ENCODE measurements around the gene FOXD4L3. TPM values are rescaled to one million over a fixed set of nuclear protein-coding genes. Genes with fewer than 3 reads are reported as not detected.
"Not testable (repeated sequence)": the region's sequence is repeated elsewhere in the genome, so short reads cannot be mapped to it uniquely, and the experiment has no call there.

The FOXD4L3 gene
- total RNA-seq, 1 experiment from 2014 or later: 0.96 TPM

DNA sequence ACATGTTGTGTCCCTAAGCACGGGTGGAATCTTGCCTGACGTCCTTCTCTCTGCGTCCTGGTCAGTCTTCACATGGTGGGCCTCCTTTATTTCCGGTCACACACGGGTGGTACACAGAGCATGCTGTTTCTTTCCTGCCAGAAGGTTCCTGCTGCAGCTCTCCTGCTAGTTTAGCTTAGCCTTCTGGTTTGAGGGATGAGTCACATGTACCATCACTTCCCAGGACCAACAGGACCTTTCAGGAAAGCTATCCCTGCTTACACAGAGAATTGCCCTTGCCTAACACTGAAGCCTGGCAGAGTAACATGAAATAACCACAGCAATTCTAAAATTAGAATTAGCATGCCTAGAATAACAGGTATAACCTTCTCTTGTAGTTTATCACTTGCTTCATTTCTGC lies 8.5 kb downstream of the FOXD4L3 start:
- H3K9me3 Mint-ChIP-seq (ENCODE audit: unreplicated experiment); DNase-seq (ENCODE audit: unreplicated experiment); H3K4me1 Mint-ChIP-seq (ENCODE audit: insufficient read depth, unreplicated experiment); BruUV-seq (replicated peaks); POLR2A ChIA-PET; H3K4me3 Mint-ChIP-seq (ENCODE audit: unreplicated experiment); intact Hi-C loops (cut with micrococcal nuclease); H3K27me3 Mint-ChIP-seq (ENCODE audit: insufficient read depth, unreplicated experiment); CTCF ChIA-PET; H3K27ac Mint-ChIP-seq (ENCODE audit: low read depth, unreplicated experiment); H3K36me3 Mint-ChIP-seq (ENCODE audit: insufficient read depth, unreplicated experiment): not testable (repeated sequence)

DNA sequence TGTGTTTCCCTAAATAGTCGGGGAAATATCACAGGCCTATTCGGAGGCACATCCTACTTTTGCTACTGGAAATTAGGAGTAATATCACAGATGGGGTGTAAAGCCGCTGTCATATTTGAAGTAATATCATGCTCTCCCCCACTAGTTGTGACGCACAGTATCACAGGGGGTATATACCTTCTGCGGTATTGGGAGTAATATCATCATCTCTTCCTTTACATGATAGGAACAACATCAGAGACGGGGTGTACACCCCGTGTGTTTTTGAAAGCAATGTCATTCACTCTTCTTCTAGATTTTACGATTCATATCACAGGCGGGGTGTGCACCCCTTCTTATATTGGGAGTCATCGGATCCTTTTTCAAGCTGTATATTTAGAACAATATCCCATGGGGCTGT lies 15.5 kb downstream of the FOXD4L3 start:
- CTCF ChIA-PET; intact Hi-C loops (cut with micrococcal nuclease); BruUV-seq (replicated peaks); POLR2A ChIA-PET; H3K4me3 Mint-ChIP-seq (ENCODE audit: unreplicated experiment); H3K27me3 Mint-ChIP-seq (ENCODE audit: insufficient read depth, unreplicated experiment); H3K4me1 Mint-ChIP-seq (ENCODE audit: insufficient read depth, unreplicated experiment); H3K9me3 Mint-ChIP-seq (ENCODE audit: unreplicated experiment); H3K27ac Mint-ChIP-seq (ENCODE audit: low read depth, unreplicated experiment); H3K36me3 Mint-ChIP-seq (ENCODE audit: insufficient read depth, unreplicated experiment); DNase-seq (ENCODE audit: unreplicated experiment): not testable (repeated sequence)

DNA sequence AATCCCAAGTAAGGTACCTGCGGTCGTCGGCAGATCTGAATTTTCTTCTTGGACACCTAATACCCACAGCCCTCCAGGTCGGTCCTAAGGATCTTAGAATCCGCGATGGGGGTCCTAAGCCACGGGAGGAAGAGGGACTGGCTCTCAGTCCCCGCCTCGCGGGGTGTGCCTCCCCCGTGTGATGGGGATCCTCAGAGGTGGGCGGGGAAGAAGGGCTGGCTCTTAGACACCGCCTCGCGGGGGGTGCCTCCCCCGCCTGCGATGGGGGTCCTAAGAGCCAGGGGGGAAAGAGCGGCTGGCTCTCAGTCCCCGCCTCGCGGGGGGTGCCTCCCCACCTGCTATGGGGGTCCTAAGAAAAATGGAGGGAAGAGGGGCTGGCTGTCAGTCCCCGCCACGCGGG lies 21.1 kb downstream of the FOXD4L3 start:
- H3K27me3 Mint-ChIP-seq (ENCODE audit: insufficient read depth, unreplicated experiment); H3K4me3 Mint-ChIP-seq (ENCODE audit: unreplicated experiment); POLR2A ChIA-PET; intact Hi-C loops (cut with micrococcal nuclease); H3K9me3 Mint-ChIP-seq (ENCODE audit: unreplicated experiment); H3K4me1 Mint-ChIP-seq (ENCODE audit: insufficient read depth, unreplicated experiment); BruUV-seq (replicated peaks); CTCF ChIA-PET; H3K36me3 Mint-ChIP-seq (ENCODE audit: insufficient read depth, unreplicated experiment); H3K27ac Mint-ChIP-seq (ENCODE audit: low read depth, unreplicated experiment); DNase-seq (ENCODE audit: unreplicated experiment): not testable (repeated sequence)

GRCh38 chr9:68324518-68324917 lies 21.9 kb downstream of the FOXD4L3 start:
- intact Hi-C loops (cut with micrococcal nuclease); POLR2A ChIA-PET: not testable (repeated sequence)

DNA sequence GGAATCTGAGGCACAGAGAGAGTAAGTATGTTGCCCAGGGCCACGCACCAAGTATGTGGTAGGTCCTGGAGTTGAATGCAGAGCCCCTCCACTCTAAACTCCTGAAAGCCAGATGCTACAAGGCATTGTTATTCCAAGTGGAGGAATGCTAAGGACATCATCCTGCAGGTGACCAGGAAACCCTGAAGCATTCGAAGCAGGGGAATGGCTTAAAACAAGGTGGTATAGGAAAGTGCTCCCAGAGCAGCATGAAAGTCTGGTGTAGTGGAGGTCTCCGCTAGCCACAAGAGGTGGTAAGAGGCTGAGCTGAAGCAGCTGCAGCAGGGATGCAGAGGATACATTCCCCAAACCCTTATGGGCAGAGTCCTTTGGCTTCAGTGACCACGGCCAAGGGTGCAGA lies 26.4 kb downstream of the FOXD4L3 start:
- BruUV-seq (replicated peaks); H3K27ac Mint-ChIP-seq (ENCODE audit: low read depth, unreplicated experiment); CTCF ChIA-PET; H3K27me3 Mint-ChIP-seq (ENCODE audit: insufficient read depth, unreplicated experiment); DNase-seq (ENCODE audit: unreplicated experiment); intact Hi-C loops (cut with micrococcal nuclease); H3K4me1 Mint-ChIP-seq (ENCODE audit: insufficient read depth, unreplicated experiment); H3K4me3 Mint-ChIP-seq (ENCODE audit: unreplicated experiment); H3K9me3 Mint-ChIP-seq (ENCODE audit: unreplicated experiment); H3K36me3 Mint-ChIP-seq (ENCODE audit: insufficient read depth, unreplicated experiment); POLR2A ChIA-PET: not testable (repeated sequence)

More at GRCh38 chr9:68324518-68324917, 21.9 kb downstream of the FOXD4L3 start:
- H3K9me3 Mint-ChIP-seq (ENCODE audit: unreplicated experiment); H3K27ac Mint-ChIP-seq (ENCODE audit: low read depth, unreplicated experiment); H3K27me3 Mint-ChIP-seq (ENCODE audit: insufficient read depth, unreplicated experiment); H3K4me1 Mint-ChIP-seq (ENCODE audit: insufficient read depth, unreplicated experiment); DNase-seq (ENCODE audit: unreplicated experiment); H3K36me3 Mint-ChIP-seq (ENCODE audit: insufficient read depth, unreplicated experiment); H3K4me3 Mint-ChIP-seq (ENCODE audit: unreplicated experiment); BruUV-seq (replicated peaks); CTCF ChIA-PET: not testable (repeated sequence)

DNA sequence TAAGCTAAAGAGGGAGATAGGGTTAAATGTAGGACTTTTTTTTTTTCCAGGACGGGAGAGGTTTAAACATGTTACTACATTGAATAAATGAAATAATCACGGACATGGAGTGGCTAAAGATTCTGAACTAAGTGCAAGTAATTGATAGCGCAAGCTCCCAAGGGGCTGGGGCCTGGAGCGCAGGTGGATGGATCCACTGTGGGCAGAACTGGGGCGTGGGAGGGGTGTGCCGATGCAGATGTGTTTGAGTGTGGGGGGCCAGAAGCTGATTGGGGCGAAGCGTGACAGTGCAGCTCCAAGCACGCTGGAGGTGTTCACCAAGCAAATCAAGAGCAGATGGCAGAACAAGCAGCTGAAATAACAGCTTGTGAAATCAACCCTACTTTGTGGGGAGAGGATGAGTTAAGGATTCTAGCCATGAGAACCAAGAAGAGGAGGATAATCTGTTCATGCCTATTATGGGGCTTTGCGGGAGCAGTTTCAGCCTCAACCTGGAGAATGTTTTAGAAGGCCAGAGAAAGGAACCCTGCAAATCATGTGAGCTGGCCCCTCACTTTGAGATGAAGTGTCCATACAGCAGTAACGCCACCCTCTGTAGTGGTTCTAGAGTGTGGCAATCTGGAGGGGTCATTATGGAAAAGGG lies 28.0 kb downstream of the FOXD4L3 start:
- H3K9me3 Mint-ChIP-seq (ENCODE audit: unreplicated experiment); DNase-seq (ENCODE audit: unreplicated experiment); BruUV-seq (replicated peaks); H3K4me3 Mint-ChIP-seq (ENCODE audit: unreplicated experiment); CTCF ChIA-PET; intact Hi-C loops (cut with micrococcal nuclease); H3K36me3 Mint-ChIP-seq (ENCODE audit: insufficient read depth, unreplicated experiment); H3K4me1 Mint-ChIP-seq (ENCODE audit: insufficient read depth, unreplicated experiment); H3K27ac Mint-ChIP-seq (ENCODE audit: low read depth, unreplicated experiment); POLR2A ChIA-PET; H3K27me3 Mint-ChIP-seq (ENCODE audit: insufficient read depth, unreplicated experiment): not testable (repeated sequence)

DNA sequence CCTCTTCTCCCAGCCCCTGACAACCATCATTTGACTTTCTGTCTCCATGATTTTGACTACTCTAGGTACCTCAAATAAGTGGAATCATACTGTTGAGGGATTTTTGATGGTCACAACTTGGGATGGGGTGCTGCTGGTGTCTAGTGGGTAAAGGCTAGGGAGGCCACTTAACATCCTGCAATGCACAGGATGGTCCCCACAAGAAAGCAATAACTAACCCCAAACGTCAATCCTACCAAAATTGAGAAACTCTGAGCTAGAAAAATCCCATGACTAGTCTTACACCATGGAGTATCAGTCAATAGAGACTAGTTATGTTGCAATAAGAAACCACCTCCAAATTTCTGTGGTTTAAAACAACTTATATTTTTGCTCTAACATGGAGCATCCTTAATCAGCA lies 29.5 kb downstream of the FOXD4L3 start:
- H3K27me3 Mint-ChIP-seq (ENCODE audit: insufficient read depth, unreplicated experiment); H3K9me3 Mint-ChIP-seq (ENCODE audit: unreplicated experiment); CTCF ChIA-PET; H3K4me1 Mint-ChIP-seq (ENCODE audit: insufficient read depth, unreplicated experiment); POLR2A ChIA-PET; BruUV-seq (replicated peaks); H3K27ac Mint-ChIP-seq (ENCODE audit: low read depth, unreplicated experiment); H3K36me3 Mint-ChIP-seq (ENCODE audit: insufficient read depth, unreplicated experiment); H3K4me3 Mint-ChIP-seq (ENCODE audit: unreplicated experiment); intact Hi-C loops (cut with micrococcal nuclease); DNase-seq (ENCODE audit: unreplicated experiment): not testable (repeated sequence)

GRCh38 chr9:68335935-68336334 lies 33.3 kb downstream of the FOXD4L3 start:
- BruUV-seq (replicated peaks); H3K36me3 Mint-ChIP-seq (ENCODE audit: insufficient read depth, unreplicated experiment); H3K9me3 Mint-ChIP-seq (ENCODE audit: unreplicated experiment); CTCF ChIA-PET; H3K4me1 Mint-ChIP-seq (ENCODE audit: insufficient read depth, unreplicated experiment); H3K27ac Mint-ChIP-seq (ENCODE audit: low read depth, unreplicated experiment); H3K27me3 Mint-ChIP-seq (ENCODE audit: insufficient read depth, unreplicated experiment); DNase-seq (ENCODE audit: unreplicated experiment); H3K4me3 Mint-ChIP-seq (ENCODE audit: unreplicated experiment); intact Hi-C loops (cut with micrococcal nuclease); POLR2A ChIA-PET: not testable (repeated sequence)

DNA sequence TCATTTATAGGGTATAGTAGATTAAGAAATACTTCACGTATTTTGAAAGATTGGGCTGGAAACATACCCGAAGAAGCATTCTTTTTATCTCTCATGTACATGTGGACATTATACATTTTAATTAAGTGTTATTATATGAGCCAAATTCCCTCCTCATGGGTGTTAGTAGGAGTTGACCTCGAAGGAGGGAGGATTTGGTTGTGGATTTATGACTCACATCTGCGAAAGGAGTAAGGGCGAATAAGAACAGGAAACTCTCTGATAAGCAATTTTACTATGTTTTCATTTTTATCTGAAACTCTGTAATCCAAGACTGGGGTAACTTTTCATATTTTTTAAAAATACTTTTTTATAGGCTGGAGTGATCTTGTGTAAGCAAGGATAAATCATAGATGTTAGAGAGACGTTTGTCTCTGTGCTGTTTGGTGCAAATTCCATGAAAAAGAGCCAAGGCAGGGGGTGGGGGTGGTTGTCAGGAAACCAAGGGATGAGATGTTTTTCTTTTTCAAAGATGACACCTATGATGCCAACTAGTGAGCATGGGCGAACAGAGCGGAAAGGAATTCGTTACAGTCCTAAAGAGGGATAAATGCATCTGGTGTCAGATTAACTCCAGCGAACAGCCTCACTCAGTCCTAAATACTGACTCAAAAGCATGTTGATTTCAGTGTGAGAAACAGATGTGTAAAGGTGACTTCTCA lies 34.1 kb downstream of the FOXD4L3 start:
- H3K27me3 Mint-ChIP-seq (ENCODE audit: insufficient read depth, unreplicated experiment); H3K9me3 Mint-ChIP-seq (ENCODE audit: unreplicated experiment); H3K36me3 Mint-ChIP-seq (ENCODE audit: insufficient read depth, unreplicated experiment); DNase-seq (ENCODE audit: unreplicated experiment); H3K4me1 Mint-ChIP-seq (ENCODE audit: insufficient read depth, unreplicated experiment); POLR2A ChIA-PET; BruUV-seq (replicated peaks); intact Hi-C loops (cut with micrococcal nuclease); H3K27ac Mint-ChIP-seq (ENCODE audit: low read depth, unreplicated experiment); CTCF ChIA-PET; H3K4me3 Mint-ChIP-seq (ENCODE audit: unreplicated experiment): not testable (repeated sequence)

DNA sequence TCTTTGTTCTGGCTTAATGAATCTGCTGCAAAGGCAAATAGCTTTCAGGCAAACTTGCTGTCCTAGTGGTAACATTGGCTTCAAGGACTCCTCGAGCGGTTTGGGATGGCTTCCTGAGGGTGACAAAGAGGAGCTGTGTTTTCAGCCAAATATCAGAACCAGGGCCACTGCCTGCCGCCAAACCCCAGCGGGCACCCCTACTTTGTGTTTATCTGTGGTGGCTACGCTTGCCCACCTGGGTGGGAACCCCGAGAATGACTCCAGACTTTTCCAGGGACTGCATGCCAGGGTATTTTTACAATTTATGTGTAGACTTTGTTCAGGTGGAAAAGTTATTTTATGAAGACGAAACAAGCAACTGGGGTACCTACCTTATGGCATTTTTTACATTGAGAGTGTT lies 35.3 kb downstream of the FOXD4L3 start:
- H3K36me3 Mint-ChIP-seq (ENCODE audit: insufficient read depth, unreplicated experiment); POLR2A ChIA-PET; DNase-seq (ENCODE audit: unreplicated experiment); intact Hi-C loops (cut with micrococcal nuclease); H3K9me3 Mint-ChIP-seq (ENCODE audit: unreplicated experiment); H3K27me3 Mint-ChIP-seq (ENCODE audit: insufficient read depth, unreplicated experiment); H3K4me1 Mint-ChIP-seq (ENCODE audit: insufficient read depth, unreplicated experiment); BruUV-seq (replicated peaks); H3K27ac Mint-ChIP-seq (ENCODE audit: low read depth, unreplicated experiment); CTCF ChIA-PET; H3K4me3 Mint-ChIP-seq (ENCODE audit: unreplicated experiment): not testable (repeated sequence)
